ENCODE data around the gene PHF14. TPM values are rescaled to one million over a fixed set of nuclear protein-coding genes. Genes with fewer than 3 reads are reported as not detected.
"Not testable (repeated sequence)": the region's sequence is repeated elsewhere in the genome, so short reads cannot be mapped to it uniquely, and the experiment has no call there.

PHF14 gene, protein sequence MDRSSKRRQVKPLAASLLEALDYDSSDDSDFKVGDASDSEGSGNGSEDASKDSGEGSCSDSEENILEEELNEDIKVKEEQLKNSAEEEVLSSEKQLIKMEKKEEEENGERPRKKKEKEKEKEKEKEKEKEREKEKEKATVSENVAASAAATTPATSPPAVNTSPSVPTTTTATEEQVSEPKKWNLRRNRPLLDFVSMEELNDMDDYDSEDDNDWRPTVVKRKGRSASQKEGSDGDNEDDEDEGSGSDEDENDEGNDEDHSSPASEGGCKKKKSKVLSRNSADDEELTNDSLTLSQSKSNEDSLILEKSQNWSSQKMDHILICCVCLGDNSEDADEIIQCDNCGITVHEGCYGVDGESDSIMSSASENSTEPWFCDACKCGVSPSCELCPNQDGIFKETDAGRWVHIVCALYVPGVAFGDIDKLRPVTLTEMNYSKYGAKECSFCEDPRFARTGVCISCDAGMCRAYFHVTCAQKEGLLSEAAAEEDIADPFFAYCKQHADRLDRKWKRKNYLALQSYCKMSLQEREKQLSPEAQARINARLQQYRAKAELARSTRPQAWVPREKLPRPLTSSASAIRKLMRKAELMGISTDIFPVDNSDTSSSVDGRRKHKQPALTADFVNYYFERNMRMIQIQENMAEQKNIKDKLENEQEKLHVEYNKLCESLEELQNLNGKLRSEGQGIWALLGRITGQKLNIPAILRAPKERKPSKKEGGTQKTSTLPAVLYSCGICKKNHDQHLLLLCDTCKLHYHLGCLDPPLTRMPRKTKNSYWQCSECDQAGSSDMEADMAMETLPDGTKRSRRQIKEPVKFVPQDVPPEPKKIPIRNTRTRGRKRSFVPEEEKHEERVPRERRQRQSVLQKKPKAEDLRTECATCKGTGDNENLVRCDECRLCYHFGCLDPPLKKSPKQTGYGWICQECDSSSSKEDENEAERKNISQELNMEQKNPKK
- 10 to 100 TPM; 33.0 to 33.4 TPM for total RNA-seq

DNA sequence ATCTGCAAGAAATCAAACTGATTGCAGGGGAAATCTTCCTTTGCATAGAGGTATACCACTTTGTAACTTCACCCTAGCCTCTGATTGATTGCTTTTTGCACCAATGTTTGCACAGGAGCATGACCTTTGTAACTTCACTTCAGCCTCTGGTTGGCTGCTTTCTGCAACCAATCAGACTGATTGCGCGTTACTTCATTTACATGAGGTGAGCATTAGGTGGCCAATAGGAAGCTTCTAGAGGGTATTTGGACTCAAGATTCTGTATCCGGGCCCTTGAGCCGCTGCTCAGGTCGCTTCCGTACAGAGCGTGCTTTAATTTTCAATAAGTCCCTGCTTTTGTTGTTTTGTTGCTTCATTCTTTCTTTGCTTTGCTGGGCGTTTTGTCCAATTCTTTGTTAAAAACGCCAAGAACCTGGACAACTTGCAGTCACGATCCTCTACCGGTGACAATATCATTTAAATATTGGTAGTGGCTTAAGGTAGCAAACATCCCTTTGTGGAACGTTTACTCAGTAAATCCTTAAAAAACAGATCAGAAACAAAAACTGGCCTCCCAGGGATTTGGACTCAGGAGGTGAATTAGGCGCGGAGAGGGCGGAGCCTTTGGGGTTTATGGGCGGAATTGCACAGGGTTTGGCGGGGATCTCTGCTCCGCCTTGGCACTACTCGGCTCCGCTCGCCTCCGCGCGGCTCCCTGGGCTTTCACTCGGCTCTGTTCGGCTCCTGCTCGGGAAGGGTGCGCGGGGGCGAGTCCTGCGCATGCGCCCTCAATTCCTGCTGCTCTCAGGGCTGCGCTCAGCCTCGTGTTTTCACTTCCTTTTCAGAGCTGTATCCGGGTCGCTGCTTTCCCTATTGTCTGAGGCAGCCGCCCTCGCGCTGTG lies at the start of gene PHF14:
TSS of gene PHF14 (plus strand) at position 812 of the 881 bp plus-strand sequence. CDS start 452 bp downstream, outside the sequence.
- CTCF ChIA-PET = interaction anchor here (1.6 kb wide), 1 partner anchor 33 kb away, joined by 4 read pairs; a partner anchor contains a TSS

DNA sequence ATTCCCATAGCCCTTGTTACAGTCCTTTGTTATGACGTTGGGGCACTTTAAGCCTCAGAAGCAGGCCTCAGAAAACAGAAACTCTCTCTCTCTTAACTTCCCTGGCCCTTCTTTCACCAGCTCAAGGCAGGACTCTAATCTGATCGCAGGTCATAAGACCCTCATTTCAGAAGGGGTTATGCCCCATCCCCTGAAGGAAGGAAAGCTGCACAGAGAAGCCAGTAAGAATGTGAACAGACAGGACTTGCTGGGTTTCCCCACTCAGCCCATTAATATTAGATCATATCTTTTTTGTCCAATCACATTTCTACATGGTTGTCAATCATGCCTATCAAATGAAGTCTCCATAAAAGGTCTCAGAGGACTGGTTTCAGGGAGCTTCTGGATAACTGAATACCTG lies 49.3 kb upstream of the PHF14 start:
- POLR2A ChIA-PET = no interaction called here
- CTCF ChIA-PET = interaction anchor here (0.7 kb wide), 1 partner anchor 75 kb away, joined by 3 read pairs; no protein-coding TSS in a partner anchor

More for the DNA sequence above, at the start of gene PHF14:
- POLR2A ChIA-PET = interaction anchor here (2.6 kb wide), 1 partner anchor 33 kb away, joined by 16 read pairs; a partner anchor contains a TSS

DNA sequence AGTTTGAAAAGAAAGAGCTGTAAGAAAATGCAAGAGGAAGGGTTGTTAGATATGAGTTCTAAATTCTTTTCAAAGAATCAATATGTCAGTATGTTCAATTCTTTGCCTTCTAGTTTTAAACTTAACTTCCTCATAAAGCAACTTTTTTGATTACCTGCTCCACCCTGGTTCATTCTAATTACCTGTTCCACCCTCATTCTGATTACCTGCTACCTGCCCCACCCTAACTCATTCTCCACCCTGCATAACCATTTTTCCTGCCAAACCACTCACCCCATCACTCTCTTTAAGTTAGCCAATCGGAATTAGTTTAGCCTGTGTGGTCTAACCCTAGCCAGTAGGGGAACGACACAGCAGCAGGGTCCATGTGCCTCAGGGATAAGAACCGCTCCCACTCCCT lies 45.5 kb upstream of the PHF14 start:
- CTCF ChIA-PET, POLR2A ChIA-PET: not testable (repeated sequence)

DNA sequence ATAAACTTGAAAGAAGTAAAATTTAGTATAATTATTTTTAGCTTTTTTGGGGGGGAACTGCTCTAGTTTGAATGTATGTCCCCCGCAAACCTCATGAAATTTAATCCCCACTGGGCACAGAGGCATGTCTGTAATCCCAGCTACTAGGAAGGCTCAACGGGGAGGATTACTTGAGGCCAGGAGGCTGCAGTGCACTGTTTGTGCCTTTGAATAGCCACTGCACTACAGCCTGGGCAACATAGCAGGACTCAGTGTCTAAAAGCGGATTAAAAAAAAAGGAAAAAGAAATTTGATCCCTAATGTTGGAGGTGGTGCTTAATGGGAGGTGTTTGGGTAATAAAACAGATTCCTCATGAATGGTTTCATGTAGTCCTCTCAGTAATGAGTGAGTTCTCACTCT lies 43.1 kb upstream of the PHF14 start:
- POLR2A ChIA-PET = no interaction called here
- CTCF ChIA-PET = no interaction called here

DNA sequence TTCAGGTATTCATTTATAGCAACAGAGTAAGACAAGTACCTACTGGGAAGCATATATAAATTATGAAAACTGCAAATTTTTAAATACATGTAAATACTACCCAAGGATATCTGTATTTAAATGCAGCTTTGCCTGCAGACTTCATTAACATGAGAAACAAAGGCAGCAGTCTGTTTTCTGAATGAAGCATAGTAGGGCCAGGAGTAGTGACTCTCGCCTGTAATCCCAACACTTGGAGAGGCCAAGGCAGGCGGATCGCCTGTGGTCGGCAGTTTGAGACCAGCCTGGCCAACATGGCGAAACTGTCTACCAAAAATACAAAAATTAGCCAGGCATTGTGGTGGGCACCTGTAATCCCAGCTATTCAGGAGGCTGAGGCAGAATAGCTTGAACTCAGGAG lies 42.5 kb upstream of the PHF14 start:
- CTCF ChIA-PET = no interaction called here
- POLR2A ChIA-PET = no interaction called here

DNA sequence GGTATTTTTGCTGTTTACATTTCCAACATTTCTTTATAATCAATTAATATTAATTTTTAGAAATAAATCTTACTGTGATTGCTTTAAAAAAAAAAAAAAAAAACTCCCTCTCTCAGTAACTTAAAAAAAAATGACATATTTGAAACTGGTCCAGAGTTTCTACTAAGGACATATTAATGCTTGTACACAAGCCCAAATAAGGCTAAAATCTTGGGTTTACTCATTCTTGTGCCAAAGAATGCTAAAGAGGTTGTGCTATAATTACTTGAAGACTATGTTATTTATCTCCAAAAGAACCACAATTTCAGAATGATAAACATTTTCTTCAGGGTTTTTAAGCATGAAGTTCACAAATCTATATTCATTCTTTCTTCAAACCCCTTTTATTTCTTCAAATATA lies 39.4 kb upstream of the PHF14 start:
- POLR2A ChIA-PET = no interaction called here
- CTCF ChIA-PET = no interaction called here

DNA sequence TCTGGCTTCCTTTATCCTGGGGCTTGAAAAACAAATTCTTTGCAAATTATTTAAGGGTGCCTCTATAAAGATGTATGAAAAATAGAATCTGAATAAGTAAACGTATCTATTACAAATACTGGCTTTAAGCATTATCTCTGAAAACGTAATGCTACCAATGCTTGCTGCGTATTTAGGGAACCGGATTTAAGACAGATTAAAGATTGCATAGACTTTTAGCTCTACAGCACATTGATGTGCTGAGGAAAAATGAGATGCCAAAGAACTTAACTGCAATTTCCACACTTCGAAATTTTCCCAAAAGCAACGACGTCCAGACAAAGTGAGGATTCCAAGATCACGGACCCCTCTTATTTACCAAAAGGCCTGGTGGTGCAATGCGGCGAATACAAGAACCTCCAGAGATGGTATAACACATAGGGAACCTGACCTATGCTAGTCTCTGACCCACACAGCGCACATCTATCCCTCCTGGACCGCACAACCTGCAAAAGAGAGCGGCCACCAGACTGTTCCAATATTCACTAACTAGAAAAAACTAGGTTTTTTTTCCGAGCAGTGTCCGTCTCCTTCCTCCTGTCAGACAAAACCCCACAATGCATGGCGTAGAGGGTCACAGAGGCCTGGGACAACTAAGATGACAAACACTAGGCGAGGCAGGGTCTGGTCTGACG lies 34.3 kb upstream of the PHF14 start:
- CTCF ChIA-PET = no interaction called here
- POLR2A ChIA-PET = interaction anchor here (1.4 to 2.4 kb wide), 2 partner anchors 32 to 35 kb away, joined by 5 to 16 read pairs; partner anchors contain the start of gene PHF14

DNA sequence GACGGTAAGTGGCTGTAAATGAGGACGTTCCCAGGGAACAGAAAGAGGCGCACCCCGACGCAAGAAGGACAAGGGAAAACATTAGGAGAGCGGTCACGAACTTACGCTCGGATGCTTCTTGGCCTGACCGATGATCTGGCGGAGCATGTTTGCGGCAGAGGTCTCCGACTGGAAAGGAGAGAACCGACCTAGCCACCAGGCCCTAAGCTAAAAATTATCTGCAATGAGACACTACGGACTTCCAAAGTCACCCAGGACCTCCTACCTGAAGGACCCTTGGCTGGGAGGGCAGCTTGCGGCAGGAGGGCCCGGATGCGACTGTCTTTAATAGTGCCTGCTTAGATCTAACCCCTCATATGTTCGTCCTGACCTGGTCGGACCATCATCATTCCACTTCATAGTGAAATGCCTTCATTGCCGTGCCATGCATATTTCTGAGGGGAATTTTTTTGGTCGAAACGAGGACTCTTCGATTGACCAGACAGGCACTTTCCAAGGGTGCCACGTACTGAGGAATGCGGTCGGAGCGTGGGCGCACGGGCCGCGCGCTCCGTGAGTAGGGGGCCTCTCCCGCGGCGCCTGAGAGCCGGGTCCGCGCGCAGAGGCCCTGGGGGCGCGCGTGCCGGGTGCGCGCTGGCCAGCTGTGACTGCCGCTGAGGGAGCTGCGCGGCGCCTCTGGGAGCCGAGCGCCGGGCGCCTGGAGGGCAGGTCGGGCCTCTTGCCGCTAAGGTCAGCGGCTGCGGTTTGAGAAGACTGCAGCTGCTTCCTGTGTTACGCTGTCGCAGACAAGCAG lies 33.6 kb upstream of the PHF14 start:
- POLR2A ChIA-PET = interaction anchor here (0.5 to 2.4 kb wide), 4 partner anchors 10 to 390 kb away, joined by 3 to 16 read pairs (median 4); partner anchors contain the start of gene PHF14
- CTCF ChIA-PET = interaction anchor here (1.3 kb wide), 1 partner anchor 34 kb away, joined by 4 read pairs; the partner anchor contains the start of gene PHF14

DNA sequence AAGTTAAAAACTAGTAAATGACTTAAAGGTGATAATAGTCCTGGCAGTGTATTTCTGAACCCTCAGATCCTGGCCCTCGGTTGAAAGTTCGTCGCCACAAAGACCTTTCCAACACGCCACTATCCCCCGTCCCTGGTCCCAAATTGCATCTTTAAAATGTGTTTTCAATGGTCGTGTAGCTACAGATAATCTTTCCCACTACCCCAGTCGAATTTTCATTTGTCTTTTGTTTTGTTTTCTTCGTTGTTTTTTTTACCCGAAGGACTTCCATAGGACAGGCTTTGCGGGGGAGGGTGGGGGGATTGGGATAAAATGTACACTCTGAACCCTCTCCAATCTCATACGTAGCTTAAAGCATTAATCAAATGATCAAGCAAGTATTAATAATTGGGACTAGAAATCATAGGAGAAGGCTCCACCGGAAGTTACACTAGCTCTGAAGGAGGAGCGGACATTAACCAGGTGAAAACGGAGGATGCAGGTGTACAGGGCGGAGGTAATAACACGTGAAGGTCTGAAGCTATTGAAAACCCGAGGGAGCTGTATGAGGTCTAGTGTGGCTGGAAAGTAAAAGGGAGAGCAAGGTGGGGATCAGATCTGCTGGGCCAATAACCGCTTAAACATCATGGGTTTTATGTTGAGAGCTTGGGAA lies 32.8 kb upstream of the PHF14 start:
- ChIA-PET POLR2A (interaction anchor here (1.4 to 2.4 kb wide), 2 partner anchors 30 to 33 kb away, joined by 5 to 16 read pairs; partner anchors contain the start of gene PHF14), CTCF (interaction anchor here (1.1 to 1.3 kb wide), 2 partner anchors 34 to 49 kb away, joined by 3 to 4 read pairs; partner anchors contain the start of gene PHF14)

DNA sequence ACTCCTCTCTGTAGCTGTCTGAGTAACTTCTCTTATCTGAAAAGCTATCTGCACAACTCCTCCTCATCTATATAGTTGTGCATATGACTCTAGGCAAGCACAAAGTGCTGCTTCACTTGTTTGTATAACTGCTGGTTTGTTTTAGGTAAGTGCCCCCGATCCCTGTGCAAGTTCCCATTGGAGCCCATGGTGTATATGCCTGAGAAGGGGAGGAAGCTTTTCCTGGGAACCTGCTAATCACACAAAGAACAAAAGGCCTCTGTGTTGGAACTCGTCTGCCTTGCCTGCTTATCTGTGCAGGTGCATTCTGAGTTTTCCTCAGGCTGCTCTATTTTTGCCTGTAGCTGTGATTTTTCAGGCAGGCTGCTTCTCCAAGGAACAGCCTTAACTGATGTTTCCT lies 23.2 kb upstream of the PHF14 start:
- POLR2A ChIA-PET = no interaction called here
- CTCF ChIA-PET = no interaction called here

DNA sequence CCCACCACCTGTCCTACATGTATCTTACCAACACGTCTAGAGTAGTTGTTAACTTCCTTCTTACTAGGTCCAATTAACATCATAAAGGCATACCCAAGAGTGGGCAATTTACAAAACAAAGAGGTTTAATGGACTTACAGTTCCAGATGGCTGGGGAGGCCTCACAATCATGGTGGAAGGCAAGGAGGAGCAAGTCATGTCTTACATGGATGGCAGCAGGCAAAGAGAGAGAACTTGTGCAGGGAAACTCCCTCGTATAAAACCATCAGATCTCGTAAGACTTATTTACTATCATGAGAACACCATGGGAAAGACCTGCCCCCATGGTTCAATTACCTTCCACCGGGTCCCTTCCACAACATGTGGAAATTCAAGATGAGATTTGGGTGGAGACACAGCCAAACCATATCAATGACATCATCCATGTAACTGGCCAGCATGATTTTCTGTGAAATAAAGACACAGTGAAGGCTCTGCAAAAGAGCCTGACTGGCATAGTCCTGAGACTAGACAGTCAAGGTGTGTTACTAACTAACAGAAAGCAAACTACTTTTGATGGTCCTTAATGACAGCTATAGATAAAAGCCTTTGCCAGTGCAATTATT lies 22.6 kb upstream of the PHF14 start:
- POLR2A ChIA-PET, CTCF ChIA-PET: not testable (repeated sequence)

DNA sequence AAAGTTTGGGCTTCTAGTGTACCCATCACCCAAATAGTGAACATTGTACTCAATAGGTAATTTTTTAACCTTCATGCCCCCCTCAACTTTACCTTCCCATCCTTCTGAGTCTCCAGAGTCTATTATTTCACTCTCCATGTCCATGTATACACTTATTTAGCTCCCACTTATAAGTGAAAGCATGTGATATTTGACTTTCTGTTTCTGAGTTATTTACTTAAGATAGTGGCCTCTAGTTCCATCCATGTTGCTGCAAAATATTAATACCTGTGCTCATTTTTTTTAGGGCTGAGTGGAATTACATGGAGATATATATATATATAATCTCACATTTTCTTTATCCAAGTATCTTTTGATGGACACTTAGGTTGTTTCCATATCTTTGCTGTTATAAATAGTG lies 21.1 kb upstream of the PHF14 start:
- CTCF ChIA-PET = no interaction called here
- POLR2A ChIA-PET = no interaction called here

DNA sequence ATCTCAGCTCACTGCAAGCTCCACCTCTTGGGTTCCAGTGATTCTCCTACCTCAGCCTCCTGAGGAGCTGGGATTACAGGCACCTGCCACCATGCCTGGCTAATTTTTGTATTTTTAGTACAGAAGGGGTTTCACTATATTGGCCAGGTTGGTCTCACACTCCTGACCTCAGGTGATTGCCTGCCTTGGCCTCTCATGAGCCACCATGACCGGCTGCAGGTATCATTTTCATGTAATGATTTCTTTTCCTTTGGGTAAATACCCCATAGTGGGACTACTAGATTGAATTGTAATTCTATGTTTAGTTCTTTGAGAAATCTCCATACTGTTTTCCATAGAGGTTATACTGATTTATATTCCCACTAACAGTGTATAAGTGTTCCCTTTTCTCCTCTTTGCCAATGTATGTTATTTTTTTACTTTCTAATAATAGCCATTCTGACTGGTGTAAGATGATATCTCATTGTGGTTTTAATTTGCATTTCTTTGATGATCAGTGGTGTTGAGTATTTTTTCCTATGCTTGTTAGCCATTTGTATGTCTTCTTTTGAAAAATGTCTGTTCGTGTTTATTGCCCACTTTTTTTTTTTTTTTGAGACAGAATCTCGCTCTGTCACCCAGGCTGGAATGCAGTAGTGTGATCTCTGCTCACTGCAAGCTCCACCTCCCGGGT lies 20.5 kb upstream of the PHF14 start:
- CTCF ChIA-PET = not testable (repeated sequence)
- POLR2A ChIA-PET = interaction anchor here (0.6 kb wide), 1 partner anchor 18 kb away, joined by 9 read pairs; no protein-coding TSS in a partner anchor

DNA sequence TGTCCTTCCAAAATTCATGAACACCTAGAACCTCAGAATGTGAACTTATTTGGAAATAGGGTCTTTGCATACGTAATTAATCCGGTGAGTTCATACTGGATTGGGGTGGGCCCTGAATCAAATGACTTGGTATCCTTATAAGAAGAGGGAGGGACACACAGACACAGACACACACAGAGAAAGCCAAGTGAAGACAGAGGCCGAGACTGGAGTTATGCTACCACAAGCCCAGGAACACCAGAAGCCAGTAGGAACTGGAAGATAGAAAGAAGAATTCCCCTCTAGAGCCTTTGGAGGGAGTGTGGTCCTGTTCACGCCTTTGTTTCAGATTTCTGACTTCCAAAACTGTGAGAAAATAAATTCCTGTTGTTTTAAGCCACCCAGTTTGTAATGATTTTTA lies 17.1 kb upstream of the PHF14 start:
- POLR2A ChIA-PET = no interaction called here

DNA sequence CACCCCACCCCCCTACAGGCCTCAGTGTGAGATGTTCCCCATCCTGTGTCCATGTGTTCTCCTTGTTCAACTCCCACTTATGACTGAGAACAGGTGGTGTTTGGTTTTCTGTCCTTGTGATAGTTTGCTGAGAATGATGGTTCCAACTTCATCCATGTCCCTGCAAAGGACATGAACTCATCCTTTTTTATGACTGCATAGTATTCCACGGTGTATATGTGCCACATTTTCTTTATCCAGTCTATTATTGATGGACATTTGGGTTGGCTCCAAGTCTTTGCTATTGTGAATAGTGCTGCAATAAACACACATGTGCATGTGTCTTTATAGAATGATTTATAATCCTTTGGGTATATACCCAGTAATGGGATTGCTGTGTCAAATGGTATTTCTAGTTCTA lies 13.4 kb upstream of the PHF14 start:
- POLR2A ChIA-PET, CTCF ChIA-PET: not testable (repeated sequence)

More for the DNA sequence above, 17.1 kb upstream of the PHF14 start:
- CTCF ChIA-PET = no interaction called here

DNA sequence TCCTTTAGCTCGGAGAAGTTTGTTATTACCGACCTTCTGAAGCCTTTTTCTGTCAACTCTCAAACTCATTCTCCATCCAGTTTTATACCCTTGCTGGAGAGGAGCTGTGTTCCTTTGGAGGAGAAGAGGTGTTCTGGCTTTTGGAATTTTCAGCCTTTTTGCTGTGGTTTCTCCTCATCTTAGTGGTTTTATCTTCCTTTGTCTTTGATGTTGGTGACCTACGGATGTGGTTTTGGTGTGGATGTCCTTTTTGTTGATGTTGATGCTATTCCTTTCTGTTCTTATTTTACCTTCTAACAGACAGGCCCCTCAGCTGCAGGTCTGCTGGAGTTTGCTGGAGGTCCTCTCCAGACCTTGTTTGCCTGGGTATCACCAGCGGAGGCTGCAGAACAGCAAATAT lies 8.7 kb upstream of the PHF14 start:
- CTCF ChIA-PET, POLR2A ChIA-PET: not testable (repeated sequence)

DNA sequence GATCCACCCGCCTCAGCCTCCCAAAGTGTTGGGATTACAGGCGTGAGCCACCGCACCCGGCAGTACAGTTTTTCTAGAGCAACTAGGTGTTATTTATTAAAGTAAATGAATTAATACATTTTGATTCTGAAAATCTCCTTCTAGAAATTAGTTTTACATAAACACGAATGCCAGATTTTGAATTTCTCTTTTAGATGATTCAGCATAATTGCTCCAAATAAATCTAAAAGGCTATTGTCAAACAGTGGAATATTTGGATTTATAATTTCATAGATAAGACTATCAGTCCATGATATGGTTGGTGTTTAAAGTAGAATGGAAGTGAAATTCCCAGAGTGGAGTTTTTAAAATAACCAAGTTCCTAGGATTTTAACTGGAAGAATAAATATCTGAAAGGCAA lies 1.5 kb upstream of the PHF14 start:
- ChIA-PET CTCF (no interaction called here), POLR2A (no interaction called here)
